Mesothelial cell of epicardium (in vitro differentiated cells): ENCODE results near the gene PCDHGA7. TPM values are rescaled to one million over a fixed set of nuclear protein-coding genes. Genes with fewer than 3 reads are reported as not detected.

Experiments
- DNase-seq, 2 experiments: peaks; one replicate each; pipeline ENCODE4 v3.0.0; 2021; ENCODE audit warnings: low spot score in 2 of 2; ENCODE audit not compliant: unreplicated experiment in 2 of 2
- H3K27ac Mint-ChIP-seq: 2 replicates; pipeline ENCODE4 v1.8.0; 2021; ENCODE audit warnings: mixed read lengths
- H3K27me3 Mint-ChIP-seq: 2 replicates; pipeline ENCODE4 v1.8.0; 2021; ENCODE audit warnings: low read depth, mixed read lengths
- H3K36me3 Mint-ChIP-seq: 2 replicates; pipeline ENCODE4 v1.8.0; 2021; ENCODE audit warnings: mixed read lengths
- H3K4me1 Mint-ChIP-seq: 2 replicates; pipeline ENCODE4 v1.8.0; 2021; ENCODE audit warnings: mixed read lengths
- H3K4me3 Mint-ChIP-seq: 2 replicates; pipeline ENCODE4 v1.8.0; 2021; ENCODE audit warnings: mild to moderate bottlenecking, moderate library complexity, mixed read lengths
- H3K9me3 Mint-ChIP-seq: 2 replicates; pipeline ENCODE4 v1.8.0; 2021; ENCODE audit warnings: mixed read lengths
- CTCF ChIP-seq: fragments of 200-600 bp; sonication (generic); IDR thresholded peaks from one replicate; pipeline ENCODE4 v1.5.0; 2021; ENCODE audit warnings: antibody characterized with exemption; ENCODE audit not compliant: unreplicated experiment
- total RNA-seq: library from RNA; stranded (reverse); gene quantifications from 3 replicates; pipeline ENCODE4 v1.2.1, GENCODE V29; 2021

PCDHGA7 gene
- total RNA-seq, 1 donor from 2014 or later = 0.38 TPM

GRCh38 chr5:141434006-141434405, 51.5 kb downstream of the PCDHGA7 start:
- no peak for DNase-seq
- H3K27me3 Mint-ChIP-seq = no peaks in the 10 kb centered on the region
- no peak overlapping the region for H3K27ac Mint-ChIP-seq
- H3K9me3 Mint-ChIP-seq = peaks cover 60% of the 10 kb centered on the region
- no peak for TF ChIP-seq CTCF
- peaks cover 62% of the 10 kb centered on the region for H3K36me3 Mint-ChIP-seq
- H3K4me1 Mint-ChIP-seq = no peaks in the 10 kb centered on the region
- H3K4me3 Mint-ChIP-seq = no peak overlapping the region

Other genes with a start within 250 kb of the PCDHGA7 start
- 5.2 to 6.8 TPM (median 6.0 TPM) in 3 replicates for gene PCDHB5, start 247.5 kb upstream of the PCDHGA7 start, total RNA-seq
- gene PCDHB6, start 232.7 kb upstream of the PCDHGA7 start, total RNA-seq = 1.8 to 2.1 TPM (median 2.1 TPM) in 3 replicates
- 1.4 to 1.8 TPM (median 1.6 TPM) in 3 replicates for gene PCDHB7, start 210.1 kb upstream of the PCDHGA7 start, total RNA-seq
- gene PCDHB8, start 205.0 kb upstream of the PCDHGA7 start, total RNA-seq = 2.3 to 2.4 TPM (median 2.4 TPM) in 3 replicates
- gene PCDHB16, start 200.4 kb upstream of the PCDHGA7 start, total RNA-seq = 23.5 to 24.6 TPM (median 24.4 TPM) in 3 replicates
- gene PCDHB9, start 195.6 kb upstream of the PCDHGA7 start, total RNA-seq = 14.5 to 16.0 TPM (median 15.1 TPM) in 3 replicates
- gene PCDHB10, start 190.4 kb upstream of the PCDHGA7 start, total RNA-seq = 10.8 to 11.9 TPM (median 11.7 TPM) in 3 replicates
- 6.1 to 6.6 TPM (median 6.4 TPM) in 3 replicates for gene PCDHB11, start 183.1 kb upstream of the PCDHGA7 start, total RNA-seq
- 5.8 to 6.4 TPM (median 6.1 TPM) in 3 replicates for gene PCDHB12, start 174.0 kb upstream of the PCDHGA7 start, total RNA-seq
- 7.8 to 8.0 TPM (median 8.0 TPM) in 3 replicates for gene PCDHB13, start 168.8 kb upstream of the PCDHGA7 start, total RNA-seq
- 7.1 to 8.6 TPM (median 7.7 TPM) in 3 replicates for gene PCDHB14, start 159.4 kb upstream of the PCDHGA7 start, total RNA-seq
- gene PCDHB15, start 137.3 kb upstream of the PCDHGA7 start, total RNA-seq = 2.2 to 2.4 TPM (median 2.3 TPM) in 3 replicates
- gene SLC25A2, start 78.7 kb upstream of the PCDHGA7 start, total RNA-seq = 1.3 to 1.6 TPM (median 1.6 TPM) in 3 replicates
- gene TAF7, start 62.0 kb upstream of the PCDHGA7 start, total RNA-seq = 97.2 to 103 TPM (median 99.6 TPM) in 3 replicates
- 0.22 to 0.47 TPM (median 0.34 TPM) in 3 replicates for gene PCDHGA1, start 52.2 kb upstream of the PCDHGA7 start, total RNA-seq
- 0.11 to 0.33 TPM (median 0.32 TPM) in 3 replicates for gene PCDHGA2, start 44.0 kb upstream of the PCDHGA7 start, total RNA-seq
- gene PCDHGA3, start 38.9 kb upstream of the PCDHGA7 start, total RNA-seq = 0.07 to 0.16 TPM (median 0.13 TPM) in 3 replicates
- 1.7 to 2.0 TPM (median 2.0 TPM) in 3 replicates for gene PCDHGB1, start 32.6 kb upstream of the PCDHGA7 start, total RNA-seq
- 0.86 to 1.2 TPM (median 1.1 TPM) in 3 replicates for gene PCDHGA4, start 27.7 kb upstream of the PCDHGA7 start, total RNA-seq
- gene PCDHGB2, start 22.7 kb upstream of the PCDHGA7 start, total RNA-seq = 0.86 to 1.3 TPM (median 1.2 TPM) in 3 replicates
- 0.51 to 0.66 TPM (median 0.52 TPM) in 3 replicates for gene PCDHGA5, start 18.6 kb upstream of the PCDHGA7 start, total RNA-seq
- 0.59 to 0.74 TPM (median 0.64 TPM) in 3 replicates for gene PCDHGB3, start 12.5 kb upstream of the PCDHGA7 start, total RNA-seq
- gene PCDHGA6, start 8.9 kb upstream of the PCDHGA7 start, total RNA-seq = 0.25 to 0.60 TPM (median 0.57 TPM) in 3 replicates
- 31.0 to 35.5 TPM (median 33.0 TPM) in 3 replicates for gene PCDHGB4, start 5.0 kb downstream of the PCDHGA7 start, total RNA-seq
- gene PCDHGA8, start 9.9 kb downstream of the PCDHGA7 start, total RNA-seq = 2.6 to 2.9 TPM (median 2.7 TPM) in 3 replicates
- gene PCDHGB5, start 15.2 kb downstream of the PCDHGA7 start, total RNA-seq = 3.3 to 4.5 TPM (median 3.9 TPM) in 3 replicates
- gene PCDHGA9, start 20.0 kb downstream of the PCDHGA7 start, total RNA-seq = 2.1 to 2.3 TPM (median 2.3 TPM) in 3 replicates
- gene PCDHGB6, start 25.3 kb downstream of the PCDHGA7 start, total RNA-seq = 74.0 to 76.3 TPM (median 75.7 TPM) in 3 replicates
- gene PCDHGA10, start 30.2 kb downstream of the PCDHGA7 start, total RNA-seq = 30.7 to 33.4 TPM (median 32.1 TPM) in 3 replicates
- gene PCDHGB7, start 34.9 kb downstream of the PCDHGA7 start, total RNA-seq = 14.1 to 16.4 TPM (median 14.9 TPM) in 3 replicates
- 5.7 to 6.0 TPM (median 6.0 TPM) in 3 replicates for gene PCDHGA11, start 38.3 kb downstream of the PCDHGA7 start, total RNA-seq
- gene PCDHGA12, start 47.8 kb downstream of the PCDHGA7 start, total RNA-seq = 4.1 to 5.2 TPM (median 4.5 TPM) in 3 replicates
- gene PCDHGC3, start 93.2 kb downstream of the PCDHGA7 start, total RNA-seq = 80.2 to 82.9 TPM (median 80.6 TPM) in 3 replicates
- 5.2 to 6.2 TPM (median 5.2 TPM) in 3 replicates for gene PCDHGC4, start 102.3 kb downstream of the PCDHGA7 start, total RNA-seq
- 2.6 to 3.5 TPM (median 3.5 TPM) in 3 replicates for gene PCDHGC5, start 106.3 kb downstream of the PCDHGA7 start, total RNA-seq
- gene DIAPH1, start 236.3 kb downstream of the PCDHGA7 start, total RNA-seq = 43.0 to 43.9 TPM (median 43.6 TPM) in 3 replicates